HCT116 (cell line): ENCODE measurements around the gene MAPK4. TPM values are rescaled to one million over a fixed set of nuclear protein-coding genes. Genes with fewer than 3 reads are reported as not detected.

ENCODE experiments used
- ATAC-seq: fragments of 200-7000 bp; cut with Tn5 transposase; 2 replicates; pipeline ENCODE4 v1.9.1; 2020; ENCODE audit warnings: mild to moderate bottlenecking, moderate library complexity
- BruUV-seq: library from RNA; stranded (reverse); fragments of 400-500 nt; replicated peaks from 2 replicates; lab custom pipeline; 2021; lab: Mats Ljungman, UMichigan
- CTCF ChIA-PET: fragments of 300-600 bp; sonication (Branson Sonifier 250); formaldehyde crosslinking; loops from one replicate; lab custom pipeline; 2021; ENCODE audit warnings: antibody characterized with exemption; lab: Charles Lee
- POLR2A ChIA-PET: fragments of 300-600, 350-600 bp; sonication (Branson Sonifier 250); formaldehyde crosslinking; loops from one replicate; lab custom pipeline; 2021; ENCODE audit warnings: antibody characterized with exemption; lab: Charles Lee
- RAD21 ChIA-PET, 2 experiments: fragments of 300-600 bp; sonication (Branson Sonifier 250); formaldehyde crosslinking; loops; one replicate each; lab custom pipeline; 2023; ENCODE audit warnings: low total read pairs in 2 of 2; ENCODE audit not compliant: uncharacterized antibody in 2 of 2, unreplicated experiment in 2 of 2, low non-redundant PET in 1 of 2; lab: Charles Lee
- DNase-seq: peaks from one replicate; pipeline ENCODE4 v3.0.0-alpha.2; 2010; ENCODE audit warnings: low read depth, low spot score
- H2AFZ ChIP-seq: fragments of 200-600 bp; shearing (Covaris generic), sonication (generic); 2 replicates; pipeline ENCODE4 v1.6.1; 2017; ENCODE audit warnings: low read depth, mixed run types, mixed read lengths, antibody characterized with exemption, low read length; ENCODE audit not compliant: poor library complexity, severe bottlenecking
- H3K27ac ChIP-seq: 2 replicates; pipeline ENCODE4 v1.5.1; 2012; ENCODE audit warnings: low read depth, low read length
- H3K27me3 ChIP-seq: fragments of 200-600 bp; sonication (generic); 2 replicates; pipeline ENCODE4 v1.6.1; 2016; ENCODE audit warnings: mixed run types, low read length, mixed read lengths; ENCODE audit not compliant: insufficient read depth
- H3K36me3 ChIP-seq, 2 experiments: fragments of 200-500 bp in 1 of 2; fragments of 200-600 bp in 1 of 2; sonication (Bioruptor generic) in 1 of 2; sonication (generic) in 1 of 2; 2 replicates each; pipeline versions ENCODE4 v1.5.1 to v1.6.1; 2014 to 2016; ENCODE audit warnings: low read length in 2 of 2, inconsistent platforms in 1 of 2, mixed read lengths in 1 of 2, mixed run types in 1 of 2; ENCODE audit not compliant: insufficient read depth in 2 of 2, control insufficient read depth in 1 of 2
- H3K4me1 ChIP-seq, 2 experiments: fragments of 200-600 bp in 1 of 2; sonication (generic) in 1 of 2; 2 replicates each; pipeline versions ENCODE4 v1.5.1 to v1.6.1; 2012 to 2017; ENCODE audit warnings: low read length in 2 of 2, inconsistent platforms in 1 of 2, mild to moderate bottlenecking in 1 of 2, mixed read lengths in 1 of 2, mixed run types in 1 of 2, moderate library complexity in 1 of 2; ENCODE audit not compliant: insufficient read depth in 2 of 2, control insufficient read depth in 1 of 2
- H3K4me2 ChIP-seq: fragments of 200-600 bp; sonication (generic); 2 replicates; pipeline ENCODE4 v1.6.1; 2017; ENCODE audit warnings: mixed run types, low read length, mixed read lengths
- H3K4me3 ChIP-seq, 2 experiments: fragments of 200-600 bp in 1 of 2; sonication (generic) in 1 of 2; replicated peaks in 1 of 2; 2 replicates each; pipeline ENCODE4 v1.5.1; 2011 to 2016; ENCODE audit warnings: low read length in 2 of 2, control low read depth in 1 of 2, low read depth in 1 of 2, mild to moderate bottlenecking in 1 of 2, mixed read lengths in 1 of 2, mixed run types in 1 of 2
- H3K79me2 ChIP-seq: fragments of 200-600 bp; sonication (generic); 2 replicates; pipeline ENCODE4 v1.6.1; 2017; ENCODE audit warnings: mild to moderate bottlenecking, mixed run types, low read length, moderate library complexity, mixed read lengths; ENCODE audit not compliant: insufficient read depth
- H3K9ac ChIP-seq: fragments of 200-600 bp; sonication (generic); 2 replicates; pipeline ENCODE4 v1.6.1; 2016; ENCODE audit warnings: low read length, mixed read lengths
- H3K9me2 ChIP-seq: fragments of 200-600 bp; sonication (generic), shearing (Covaris generic); 2 replicates; pipeline ENCODE4 v1.6.1; 2017; ENCODE audit warnings: mixed run types, mild to moderate bottlenecking, moderate library complexity; ENCODE audit not compliant: insufficient read depth
- H3K9me3 ChIP-seq, 2 experiments: fragments of 200-500 bp in 1 of 2; fragments of 200-600 bp in 1 of 2; sonication (Bioruptor generic) in 1 of 2; sonication (generic) in 1 of 2; 2 replicates each; pipeline ENCODE4 v1.6.1; 2014 to 2017; ENCODE audit warnings: low read length in 2 of 2, mixed read lengths in 2 of 2, inconsistent platforms in 1 of 2, low read depth in 1 of 2, mild to moderate bottlenecking in 1 of 2, mixed run types in 1 of 2, moderate library complexity in 1 of 2; ENCODE audit not compliant: control insufficient read depth in 1 of 2, insufficient read depth in 1 of 2
- H4K20me1 ChIP-seq: fragments of 200-600 bp; sonication (generic), shearing (Covaris generic); 2 replicates; pipeline ENCODE4 v1.6.1; 2017; ENCODE audit warnings: mixed run types, mild to moderate bottlenecking, moderate library complexity; ENCODE audit not compliant: insufficient read depth
- EZH2 ChIP-seq: fragments of 200-600 bp; sonication (generic); IDR thresholded peaks from 2 replicates; pipeline ENCODE4 v1.6.1; 2017; ENCODE audit warnings: antibody characterized with exemption, mixed run types
- FOSL1 ChIP-seq: IDR thresholded peaks from 2 replicates; pipeline ENCODE4 v1.6.1; 2012; ENCODE audit warnings: low read depth
- REST ChIP-seq: IDR thresholded peaks from 2 replicates; pipeline ENCODE4 v1.6.1; 2012; ENCODE audit warnings: low read depth
- TCF7L2 ChIP-seq: IDR thresholded peaks from 2 replicates; pipeline ENCODE4 v1.7.0; 2011; ENCODE audit warnings: borderline replicate concordance, inconsistent platforms; ENCODE audit not compliant: insufficient read depth, insufficient read length; ENCODE audit errors: extremely low read depth
- intact Hi-C: fragments of 100-400 bp; cut with micrococcal nuclease; formaldehyde crosslinking; loops from 2 replicates; pipeline ENCODE4 v1.10.0; 2022
- total RNA-seq: library from RNA; stranded (reverse); gene quantifications from one replicate; pipeline ENCODE4 v1.2.1, GENCODE V29; 2021; ENCODE audit not compliant: unreplicated experiment

Gene MAPK4
- total RNA-seq, 1 experiment from 2014 or later = 0.89 TPM

- H3K9me2 ChIP-seq = no peaks in the 10 kb centered on the region
- no peaks in the 10 kb centered on the region for H4K20me1 ChIP-seq
- H3K79me2 ChIP-seq = no peaks in the 10 kb centered on the region
- ATAC-seq = peak; percentile 81
- POLR2A ChIA-PET = no interaction called here
- H3K4me3 ChIP-seq = no peak overlapping the region
- CTCF ChIA-PET = no interaction called here
- H3K4me1 ChIP-seq = peaks cover 9 to 16% of the 10 kb centered on the region in 2 experiments; a peak in 3 of 4 replicates
- no peak overlapping the region for H2AFZ ChIP-seq
- peak overlapping the region; percentile 13; the same call in 1 of the 2 replicates for H3K4me2 ChIP-seq
- no TSS peak for BruUV-seq
- no peaks in the 10 kb centered on the region for H3K36me3 ChIP-seq
- RAD21 ChIA-PET = no interaction called here
- TF ChIP-seq EZH2 = no peak
- TF ChIP-seq REST = no peak
- TF ChIP-seq FOSL1 = no peak
- peak; percentile 65 for TF ChIP-seq TCF7L2
- H3K9ac ChIP-seq = no peak overlapping the region
- no peak for DNase-seq
- no peaks in the 10 kb centered on the region for H3K9me3 ChIP-seq
- peaks cover 7% of the 10 kb centered on the region; the same call in 1 of the 2 replicates for H3K27me3 ChIP-seq
- intact Hi-C loops = no loop called here
- no peak overlapping the region for H3K27ac ChIP-seq
Measured at GRCh38 chr18:50748243-50749229, 188.6 kb downstream of the MAPK4 start.
